GM12878 (cell line): ENCODE results near the gene JAKMIP1. TPM values are rescaled to one million over a fixed set of nuclear protein-coding genes. Genes with fewer than 3 reads are reported as not detected.

ENCODE experiments used
- ATAC-seq: fragments of 200-7000 bp; cut with Tn5 transposase; 3 replicates; pipeline ENCODE4 v1.9.1; 2020; ENCODE audit warnings: mild to moderate bottlenecking, moderate library complexity
- BruUV-seq: library from RNA; stranded (reverse); fragments of 400-500 nt; replicated peaks from 2 replicates; lab custom pipeline; 2021; lab: Mats Ljungman, UMichigan
- CTCF ChIA-PET: fragments of 300-600 bp; sonication (Branson Sonifier 250); formaldehyde crosslinking; extraction: SDS; loops from one replicate; lab custom pipeline; 2021; ENCODE audit warnings: inconsistent platforms; lab: Yijun Ruan, JAX
- POLR2A ChIA-PET: fragments of 350-600 bp; formaldehyde crosslinking; extraction: SDS; loops from one replicate; lab custom pipeline; 2021; ENCODE audit warnings: inconsistent platforms; lab: Charles Lee
- RAD21 ChIA-PET: fragments of 300-600 bp; sonication (Branson Sonifier 250); formaldehyde crosslinking; loops from one replicate; lab custom pipeline; 2023; ENCODE audit warnings: antibody characterized with exemption; ENCODE audit not compliant: unreplicated experiment; lab: Charles Lee
- SMC1A ChIA-PET: fragments of 300-600 bp; sonication (Branson Sonifier 250); formaldehyde crosslinking; loops from one replicate; lab custom pipeline; 2023; ENCODE audit not compliant: unreplicated experiment, uncharacterized antibody; lab: Charles Lee
- DNase-seq: peaks from one replicate; pipeline ENCODE4 v3.0.0-alpha.2; 2011; ENCODE audit warnings: low read depth, low spot score
- FAIRE-seq: peaks from 3 replicates; lab custom pipeline; 2011; peaks lifted over from hg19 to GRCh38; lab: Jason Lieb, UNC
- H2AFZ ChIP-seq: 2 replicates; pipeline ENCODE4 v1.6.0; 2011; ENCODE audit warnings: low read depth, low read length, control low read depth; ENCODE audit not compliant: control insufficient read depth
- H3K27ac ChIP-seq: 2 replicates; pipeline ENCODE4 v1.5.1; 2011; ENCODE audit warnings: control low read depth; ENCODE audit not compliant: control insufficient read depth, insufficient read depth
- H3K27me3 ChIP-seq, 2 experiments: replicated peaks in 1 of 2; 2 replicates each; pipeline versions ENCODE4 v1.6.0 to v1.6.1; 2011; ENCODE audit warnings: low read length in 1 of 2; ENCODE audit not compliant: control insufficient read depth in 2 of 2, insufficient read depth in 2 of 2
- H3K36me3 ChIP-seq, 2 experiments: 2 replicates each; pipeline ENCODE4 v1.5.1; 2011; ENCODE audit warnings: low read length in 1 of 2; ENCODE audit not compliant: control insufficient read depth in 2 of 2, insufficient read depth in 2 of 2
- H3K4me1 ChIP-seq: 2 replicates; pipeline ENCODE4 v1.6.1; 2011; ENCODE audit warnings: mild to moderate bottlenecking, low read length, moderate library complexity, mixed read lengths; ENCODE audit not compliant: control insufficient read depth, insufficient read depth
- H3K4me2 ChIP-seq: 2 replicates; pipeline ENCODE4 v1.6.0; 2011; ENCODE audit warnings: control low read depth; ENCODE audit not compliant: control insufficient read depth, insufficient read depth
- H3K4me3 ChIP-seq: fragments of 200-600 bp; sonication (generic); 2 replicates; pipeline ENCODE4 v1.5.1; 2016
- H3K79me2 ChIP-seq: 2 replicates; pipeline ENCODE4 v1.6.0; 2011; ENCODE audit warnings: low read length; ENCODE audit not compliant: control insufficient read depth, insufficient read depth
- H3K9ac ChIP-seq: 2 replicates; pipeline ENCODE4 v1.8.0; 2011; ENCODE audit warnings: low read length, control low read depth, mixed read lengths; ENCODE audit not compliant: control insufficient read depth, insufficient read depth
- H3K9me3 ChIP-seq: replicated peaks from 3 replicates; pipeline ENCODE4 v1.5.1; 2011; ENCODE audit warnings: mild to moderate bottlenecking, low read length; ENCODE audit not compliant: control insufficient read depth, insufficient read depth
- H4K20me1 ChIP-seq: 2 replicates; pipeline ENCODE4 v1.6.0; 2011; ENCODE audit not compliant: control insufficient read depth, insufficient read depth
- CBX5 ChIP-seq: sonication (generic); IDR thresholded peaks from 2 replicates; pipeline ENCODE4 v1.6.1; 2016; ENCODE audit warnings: low read depth, moderate library complexity, mild to moderate bottlenecking, inconsistent platforms
- CHD2 ChIP-seq: IDR thresholded peaks from 2 replicates; pipeline ENCODE4 v1.6.1; 2011; ENCODE audit warnings: low read depth, low read length, improper control_type of control experiment, borderline replicate concordance
- CREM ChIP-seq: IDR thresholded peaks from 2 replicates; pipeline ENCODE4 v1.6.1; 2014; ENCODE audit warnings: antibody characterized with exemption, low read depth
- EZH2 ChIP-seq: IDR thresholded peaks from 2 replicates; pipeline ENCODE4 v1.6.1; 2012; ENCODE audit warnings: low read depth, mild to moderate bottlenecking, control low read depth, inconsistent platforms, low read length, borderline replicate concordance; ENCODE audit not compliant: control insufficient read depth
- FOXK2 ChIP-seq: fragments of 450-650 bp; IDR thresholded peaks from 2 replicates; pipeline ENCODE4 v1.6.1; 2017; ENCODE audit warnings: mild to moderate bottlenecking, moderate library complexity
- IRF3 ChIP-seq: fragments of 450-650 bp; IDR thresholded peaks from 2 replicates; pipeline ENCODE4 v1.6.1; 2014; ENCODE audit warnings: mild to moderate bottlenecking
- MAX ChIP-seq: IDR thresholded peaks from 2 replicates; pipeline ENCODE4 v1.6.1; 2012; ENCODE audit warnings: low read depth, low read length, improper control_type of control experiment
- MEF2A ChIP-seq: IDR thresholded peaks from 2 replicates; pipeline ENCODE4 v1.6.1; 2011; ENCODE audit warnings: low read depth, mild to moderate bottlenecking, low read length, moderate library complexity; ENCODE audit not compliant: insufficient read depth
- NFXL1 ChIP-seq: fragments of 450-650 bp; IDR thresholded peaks from 2 replicates; pipeline ENCODE4 v1.6.1; 2017; ENCODE audit warnings: antibody characterized with exemption, mild to moderate bottlenecking, borderline replicate concordance
- NFYA ChIP-seq: IDR thresholded peaks from 2 replicates; pipeline ENCODE4 v1.6.1; 2011; ENCODE audit warnings: low read depth, mild to moderate bottlenecking, low read length, improper control_type of control experiment, borderline replicate concordance
- POLR2AphosphoS2 ChIP-seq: IDR thresholded peaks from 2 replicates; pipeline ENCODE4 v1.6.1; 2011; ENCODE audit warnings: low read depth, mild to moderate bottlenecking, low read length, improper control_type of control experiment, moderate library complexity
- RFX5 ChIP-seq: IDR thresholded peaks from 2 replicates; pipeline ENCODE4 v1.6.1; 2011; ENCODE audit warnings: low read depth, low read length, improper control_type of control experiment
- SMAD1 ChIP-seq: fragments of 450-650 bp; IDR thresholded peaks from 2 replicates; pipeline ENCODE4 v1.6.1; 2018; ENCODE audit warnings: mild to moderate bottlenecking, low read depth; ENCODE audit not compliant: partially characterized antibody
- USF1 ChIP-seq: IDR thresholded peaks from 2 replicates; pipeline ENCODE4 v1.6.1; 2011; ENCODE audit warnings: borderline replicate concordance, low read depth, mild to moderate bottlenecking, moderate library complexity, mixed read lengths, low read length; ENCODE audit not compliant: insufficient read depth; ENCODE audit errors: extremely low read length
- YBX1 ChIP-seq: fragments of 450-650 bp; IDR thresholded peaks from 2 replicates; pipeline ENCODE4 v1.6.1; 2016; ENCODE audit warnings: antibody characterized with exemption
- YY1 ChIP-seq: IDR thresholded peaks from 2 replicates; pipeline ENCODE4 v1.6.1; 2011; ENCODE audit warnings: low read depth, mild to moderate bottlenecking, low read length
- ZZZ3 ChIP-seq: IDR thresholded peaks from 2 replicates; pipeline ENCODE4 v1.6.1; 2011; ENCODE audit warnings: low read depth; ENCODE audit not compliant: control insufficient read depth, insufficient read length
- WGBS: methylation state at CpG from one replicate; pipeline ENCODE4 v1.1.6; 2016; ENCODE audit warnings: low lambda C conversion rate; ENCODE audit not compliant: insufficient replicate concordance, insufficient coverage; ENCODE audit errors: missing lambda C conversion rate; 5-methylcytosine and 5-hydroxymethylcytosine counted together
- in situ Hi-C: fragments of 300-500 bp; cut with MboI; formaldehyde crosslinking; loops from 9 replicates; pipeline ENCODE4 v1.14.3; 2018; ENCODE audit warnings: mixed read lengths
- intact Hi-C: fragments of 100-400 bp; cut with micrococcal nuclease; formaldehyde crosslinking; loops from one replicate; pipeline ENCODE4 v1.14.2; 2022; ENCODE audit not compliant: unreplicated experiment
- polyA plus RNA-seq, 11 experiments: library from polyadenylated mRNA; depleted of rRNA in 4 of 11; unstranded in 6 of 11; stranded (reverse) in 5 of 11; fragments of >200 nt; fragmentation: Nextera tagmentation in 4 of 11; fragmentation: Illumina TruSeq in 1 of 11; extraction: Ambion mirVana in 4 of 11; extraction: Trizol in 1 of 11; gene quantifications; 1 replicate in 1 of 11; 2 replicates in 10 of 11; pipeline versions ENCODE4 v1.2.1 to v1.2.3, GENCODE V29; 2011 to 2016; ENCODE audit warnings: inconsistent platforms in 2 of 11, missing spikeins in 2 of 11, low read depth in 1 of 11
- total RNA-seq, 4 experiments: library from RNA; depleted of rRNA in 3 of 4; stranded (reverse); fragments of >200 nt in 3 of 4; fragmentation: Illumina TruSeq in 1 of 4; extraction: Trizol in 1 of 4; gene quantifications; 2 replicates each; pipeline versions ENCODE4 v1.2.1 to v1.2.3, GENCODE V29; 2013 to 2021

The JAKMIP1 gene
- total and polyA plus RNA-seq, 10 of the 15 experiments (the other 5 are each of a cell fraction or from before 2014, with no cell fraction given) = 0.52 to 16.7 (median 12.3) TPM

GRCh38 chr4:6150046-6150735 lies 50.2 kb downstream of the JAKMIP1 start:
- H2AFZ ChIP-seq = no peak overlapping the region
- TF ChIP-seq USF1 = no peak
- no peak for TF ChIP-seq CREM
- no peak for TF ChIP-seq YY1
- TF ChIP-seq MAX = no peak
- TF ChIP-seq NFXL1 = no peak
- TF ChIP-seq YBX1 = no peak
- no peak for TF ChIP-seq ZZZ3
- TF ChIP-seq CBX5 = no peak
- no peak for TF ChIP-seq MEF2A
- TF ChIP-seq EZH2 = no peak
- no peak for TF ChIP-seq IRF3
- no peak for TF ChIP-seq FOXK2
- TF ChIP-seq RFX5 = no peak
- TF ChIP-seq NFYA = no peak
- TF ChIP-seq SMAD1 = no peak
- TF ChIP-seq POLR2AphosphoS2 = no peak
- TF ChIP-seq CHD2 = no peak
- DNase-seq (no peak), FAIRE-seq (no peak), ATAC-seq (no peak)
- no peak overlapping the region for H3K4me2 ChIP-seq
- ChIA-PET SMC1A (interaction anchor here (0.7 kb wide), 1 partner anchor 12 kb away, joined by 3 read pairs; no protein-coding TSS in a partner anchor), CTCF (interaction anchor here (1.4 kb wide), 1 partner anchor 16 kb away, joined by 3 read pairs; no protein-coding TSS in a partner anchor), RAD21 (interaction anchor here (2.0 kb wide), 1 partner anchor 30 kb away, joined by 6 read pairs; no protein-coding TSS in a partner anchor), POLR2A (no interaction called here)
- peaks cover 21% of the 10 kb centered on the region for H3K4me1 ChIP-seq
- no peaks in the 10 kb centered on the region; a peak in 1 of 4 replicates for H3K36me3 ChIP-seq
- in situ Hi-C loops (no loop called here), intact Hi-C loops (no loop called here)
- 89% methylated on average over 18 of the region's 18 CpGs for WGBS
- H3K9me3 ChIP-seq = peaks cover under 1% of the 10 kb centered on the region; the same call in 1 of the 3 replicates
- H3K9ac ChIP-seq = no peak overlapping the region
- BruUV-seq = no TSS peak
- H4K20me1 ChIP-seq = no peaks in the 10 kb centered on the region
- H3K27ac ChIP-seq = no peak overlapping the region
- H3K79me2 ChIP-seq = no peaks in the 10 kb centered on the region
- H3K4me3 ChIP-seq = no peak overlapping the region
- no peaks in the 10 kb centered on the region for H3K27me3 ChIP-seq
